Epithelial cell of proximal tubule (primary cell): ENCODE results near the gene SLC29A1. TPM values are rescaled to one million over a fixed set of nuclear protein-coding genes. Genes with fewer than 3 reads are reported as not detected.

Source experiments
- DNase-seq: peaks from one replicate; pipeline ENCODE4 v3.0.0-alpha.2; 2011; ENCODE audit warnings: low read depth
- H3K4me3 ChIP-seq: 2 replicates; pipeline ENCODE4 v1.5.1; 2011; ENCODE audit warnings: low read depth, mild to moderate bottlenecking, low read length
- total RNA-seq: library from RNA; depleted of rRNA; stranded (reverse); fragments of >200 nt; gene quantifications from 2 replicates; pipeline ENCODE4 v1.2.3, GENCODE V29; 2015
- TF ChIP-seq, protein P1 (sequence below): conservative IDR thresholded peaks from 2 replicates; pipeline ENCODE4 v1.5.1; 2012; ENCODE audit warnings: low read depth, mild to moderate bottlenecking, low read length

The SLC29A1 gene
- total RNA-seq, 1 donor from 2014 or later: 47.6 TPM

DNA sequence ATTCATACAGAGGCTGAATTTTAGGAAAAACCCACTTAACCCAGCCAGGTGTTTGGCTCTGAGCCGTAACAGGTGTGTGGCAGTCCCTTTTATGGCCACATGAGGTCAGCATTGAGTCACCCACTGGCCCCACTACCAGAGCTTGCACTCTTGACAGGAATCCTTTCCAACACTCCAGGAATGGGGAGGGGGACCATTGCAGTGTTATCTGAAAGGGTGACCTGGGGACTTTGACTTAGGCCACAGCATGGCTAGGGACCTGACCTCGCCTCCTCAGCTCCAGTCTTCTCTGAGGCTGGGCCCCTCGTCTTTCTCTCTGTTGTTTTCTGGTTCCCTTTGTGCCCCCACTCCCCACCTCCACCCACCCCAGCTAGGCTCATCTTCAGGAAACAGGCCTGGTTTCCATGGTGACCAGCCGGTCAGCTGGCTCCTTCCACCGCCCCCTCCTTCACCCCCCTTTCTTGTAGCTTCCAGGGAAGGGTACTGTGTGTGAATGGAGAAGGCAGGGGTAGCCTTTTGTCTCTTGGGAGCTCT, 44.8 kb downstream of the SLC29A1 start:
- DNase-seq: no peak
- TF ChIP-seq, protein P1, sequence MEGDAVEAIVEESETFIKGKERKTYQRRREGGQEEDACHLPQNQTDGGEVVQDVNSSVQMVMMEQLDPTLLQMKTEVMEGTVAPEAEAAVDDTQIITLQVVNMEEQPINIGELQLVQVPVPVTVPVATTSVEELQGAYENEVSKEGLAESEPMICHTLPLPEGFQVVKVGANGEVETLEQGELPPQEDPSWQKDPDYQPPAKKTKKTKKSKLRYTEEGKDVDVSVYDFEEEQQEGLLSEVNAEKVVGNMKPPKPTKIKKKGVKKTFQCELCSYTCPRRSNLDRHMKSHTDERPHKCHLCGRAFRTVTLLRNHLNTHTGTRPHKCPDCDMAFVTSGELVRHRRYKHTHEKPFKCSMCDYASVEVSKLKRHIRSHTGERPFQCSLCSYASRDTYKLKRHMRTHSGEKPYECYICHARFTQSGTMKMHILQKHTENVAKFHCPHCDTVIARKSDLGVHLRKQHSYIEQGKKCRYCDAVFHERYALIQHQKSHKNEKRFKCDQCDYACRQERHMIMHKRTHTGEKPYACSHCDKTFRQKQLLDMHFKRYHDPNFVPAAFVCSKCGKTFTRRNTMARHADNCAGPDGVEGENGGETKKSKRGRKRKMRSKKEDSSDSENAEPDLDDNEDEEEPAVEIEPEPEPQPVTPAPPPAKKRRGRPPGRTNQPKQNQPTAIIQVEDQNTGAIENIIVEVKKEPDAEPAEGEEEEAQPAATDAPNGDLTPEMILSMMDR: peak; percentile 99
- no peak overlapping the region for H3K4me3 ChIP-seq

DNA sequence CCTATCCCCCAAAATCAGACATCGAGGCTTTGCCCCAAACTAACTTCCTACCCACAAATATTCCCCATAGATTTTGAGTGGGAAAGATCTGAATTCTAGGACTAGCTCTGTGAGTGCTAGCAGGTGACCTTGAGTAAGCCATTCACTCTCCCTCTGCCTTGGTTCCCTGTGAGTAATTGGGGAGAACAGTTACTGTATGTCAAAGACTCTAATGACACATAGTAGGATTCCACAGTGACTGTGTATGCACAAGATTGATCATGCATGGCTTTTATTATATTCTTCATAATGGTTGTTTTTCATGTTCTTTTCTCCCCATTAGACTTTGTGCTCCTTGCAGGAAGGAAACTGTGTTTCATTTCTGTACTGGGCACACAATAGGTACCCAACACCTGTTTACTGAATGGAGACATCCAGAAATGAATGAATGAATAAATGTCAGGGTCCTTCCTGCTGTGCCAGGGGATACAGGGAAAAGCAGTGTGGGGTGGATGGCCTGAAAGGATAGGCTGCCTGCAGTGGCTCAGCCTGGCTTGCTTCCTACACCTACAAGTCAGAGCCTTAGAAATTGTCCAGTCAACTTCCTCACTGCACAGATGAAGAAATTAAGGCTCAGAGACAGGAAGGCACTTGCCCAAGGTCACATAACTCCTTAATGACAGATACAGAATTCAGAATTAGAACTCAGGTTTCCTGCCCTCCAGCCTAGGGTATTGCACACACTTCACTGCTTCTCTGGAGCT, 46.0 kb downstream of the SLC29A1 start:
- no peak overlapping the region for H3K4me3 ChIP-seq
- DNase-seq: no peak
- TF ChIP-seq, protein P1: no peak

DNA sequence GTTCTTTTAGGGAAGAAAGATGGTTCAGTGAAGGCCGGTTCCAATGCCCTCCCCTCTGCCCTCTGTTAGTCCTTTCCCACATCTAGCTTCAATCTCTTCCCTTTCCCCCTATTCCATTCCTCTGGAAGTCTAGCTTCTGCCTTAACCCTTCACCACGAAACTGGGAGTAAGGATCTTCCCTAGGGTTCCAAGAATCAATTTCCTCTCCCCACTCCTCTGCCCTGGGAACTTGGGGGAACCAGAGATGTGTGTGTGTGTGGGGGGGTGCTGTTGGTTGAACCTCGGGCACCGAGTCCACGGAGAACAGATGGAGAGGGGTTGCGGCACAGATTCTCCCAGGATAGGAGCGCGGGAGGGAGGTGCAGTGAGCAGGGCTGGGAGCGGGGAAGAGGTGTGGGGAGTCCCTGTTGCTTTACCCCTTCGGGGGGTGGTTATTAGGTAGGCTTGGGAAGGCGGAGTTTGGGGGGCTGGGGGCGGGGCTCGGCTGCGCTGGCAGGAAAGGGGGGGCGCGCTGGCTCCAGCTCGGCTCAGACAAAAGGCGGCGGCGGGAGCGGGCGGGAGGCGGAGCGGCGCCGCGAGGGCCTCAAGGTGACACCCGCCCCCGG, 46.6 kb downstream of the SLC29A1 start, which contains the start of gene TMEM151B:
Gene TMEM151B (plus strand): TSS at position 530 of the 605 bp plus-strand sequence. CDS start 293 bp downstream, outside the sequence.
- TF ChIP-seq, protein P1: no peak
- H3K4me3 ChIP-seq: no peak within 1 kb of the TSS
- DNase-seq: no peak

DNA sequence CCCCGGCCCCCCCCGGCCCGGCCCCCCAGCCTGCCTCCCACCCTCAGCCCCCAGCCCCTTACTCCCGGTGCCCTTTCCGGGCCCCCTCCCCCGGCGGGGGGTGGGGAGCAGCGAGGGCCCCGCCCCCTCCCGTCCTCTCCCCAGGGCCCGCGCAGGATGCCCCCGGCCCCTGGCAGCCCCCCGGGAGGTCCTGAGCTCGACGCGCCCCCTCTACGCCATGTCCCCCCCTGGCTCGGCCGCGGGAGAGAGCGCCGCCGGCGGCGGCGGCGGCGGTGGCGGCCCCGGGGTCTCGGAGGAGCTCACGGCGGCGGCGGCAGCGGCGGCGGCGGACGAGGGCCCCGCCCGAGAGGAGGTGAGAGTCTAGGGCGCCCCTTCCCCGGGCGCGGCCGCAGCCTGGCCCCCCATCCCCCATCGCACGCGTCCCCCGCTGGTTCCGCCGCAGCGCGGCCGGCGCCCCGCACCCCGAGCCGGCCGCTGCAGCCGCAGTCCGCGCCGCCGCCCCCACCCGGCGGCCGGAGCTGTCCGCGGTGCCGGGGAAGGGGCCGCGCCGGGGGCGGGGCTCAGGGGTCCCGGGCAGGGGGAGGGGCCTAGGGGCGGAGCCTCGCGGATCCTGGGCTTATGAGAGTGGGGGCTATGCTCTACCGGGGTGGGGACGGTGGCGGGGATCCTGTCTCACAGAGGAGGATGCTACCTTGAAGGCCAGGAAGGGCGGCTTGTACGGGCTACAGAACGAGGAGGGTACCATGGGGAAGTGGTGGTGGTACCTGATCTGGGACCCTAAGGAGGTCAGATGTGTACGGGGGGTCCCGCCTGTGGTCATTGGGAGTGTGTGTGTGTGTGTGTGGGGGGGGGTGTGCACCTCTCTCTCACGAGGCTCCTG, 47.4 kb downstream of the SLC29A1 start:
- DNase-seq: no peak
- TF ChIP-seq, protein P1: no peak
- no peak overlapping the region for H3K4me3 ChIP-seq

DNA sequence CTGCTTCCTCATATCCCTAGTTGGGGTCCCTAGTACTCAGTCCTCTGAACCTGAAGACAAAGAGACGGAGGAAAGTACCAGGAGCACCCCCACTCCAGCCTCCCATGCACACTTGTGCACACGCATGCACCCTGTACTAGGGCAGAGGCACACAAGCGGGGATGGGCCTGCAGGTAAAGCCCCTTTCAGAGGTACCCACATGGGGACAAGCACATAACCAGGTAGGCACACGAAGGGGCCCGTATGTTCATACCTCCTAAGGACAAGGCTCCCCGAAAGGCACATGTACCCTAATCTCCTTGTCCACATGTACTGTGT, 48.0 kb downstream of the SLC29A1 start:
- H3K4me3 ChIP-seq: no peak overlapping the region
- TF ChIP-seq, protein P1: no peak
- DNase-seq: no peak

DNA sequence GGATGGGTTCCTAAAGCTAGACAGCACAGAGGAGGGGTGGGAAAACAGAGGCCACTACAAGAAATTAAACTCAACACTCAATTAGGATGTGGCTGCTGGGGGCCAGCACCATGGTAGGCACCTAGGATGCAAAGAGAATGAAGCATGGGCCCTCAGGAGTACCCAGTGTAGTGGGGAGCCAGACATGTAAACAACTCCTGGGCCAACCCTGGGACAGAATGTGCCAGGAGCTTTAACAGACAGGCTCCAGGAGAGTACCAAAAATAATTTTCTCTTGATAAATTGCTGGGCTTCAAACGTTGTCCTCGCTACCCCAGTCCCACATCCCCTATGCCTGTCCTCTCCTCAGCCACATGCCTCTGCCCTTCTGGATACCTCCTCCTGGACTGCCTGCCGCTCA, 48.5 kb downstream of the SLC29A1 start:
- TF ChIP-seq, protein P1: no peak
- H3K4me3 ChIP-seq: no peak overlapping the region
- DNase-seq: no peak
